SK-N-SH treated with all-trans-retinoic acid at 6 μM for 48 hours (cell line): ENCODE results near the gene PPRC1.

Experiments
- ATAC-seq: fragments of 200-7000 bp; cut with Tn5 transposase; 3 replicates; pipeline ENCODE4 v1.9.1; 2020; ENCODE audit warnings: mild to moderate bottlenecking, moderate library complexity
- BACH2 ChIP-seq: fragments of 250-450 bp; sonication (Bioruptor Pico); IDR thresholded peaks from 2 replicates; pipeline ENCODE4 v1.9.0; 2021; ENCODE audit warnings: mild to moderate bottlenecking, borderline replicate concordance
- ESRRG ChIP-seq: fragments of 250-450 bp; sonication (Bioruptor Pico); IDR thresholded peaks from 2 replicates; pipeline ENCODE4 v1.6.1; 2021; ENCODE audit warnings: mild to moderate bottlenecking
- GLIS3 ChIP-seq: fragments of 250-450 bp; sonication (Bioruptor Pico); IDR thresholded peaks from 2 replicates; pipeline ENCODE4 v1.5.0; 2020; ENCODE audit warnings: mild to moderate bottlenecking, moderate library complexity
- ISL1 ChIP-seq: fragments of 250-450 bp; sonication (Bioruptor Pico); IDR thresholded peaks from 2 replicates; pipeline ENCODE4 v2.1.2; 2022; ENCODE audit warnings: mild to moderate bottlenecking, moderate library complexity
- PPARA ChIP-seq: fragments of 250-450 bp; sonication (Bioruptor Pico); IDR thresholded peaks from 2 replicates; pipeline ENCODE4 v1.5.0; 2020; ENCODE audit warnings: mild to moderate bottlenecking, borderline replicate concordance
- SNAI2 ChIP-seq: fragments of 250-450 bp; sonication (Bioruptor Pico); IDR thresholded peaks from 2 replicates; pipeline ENCODE4 v1.5.0; 2020; ENCODE audit warnings: mild to moderate bottlenecking, moderate library complexity
- TSHZ2 ChIP-seq: fragments of 250-450 bp; sonication (Bioruptor Pico); IDR thresholded peaks from 2 replicates; pipeline ENCODE4 v1.5.0; 2020; ENCODE audit warnings: mild to moderate bottlenecking, moderate library complexity
- ZFP30 ChIP-seq: fragments of 450-650 bp; formaldehyde crosslinking; IDR thresholded peaks from 2 replicates; pipeline ENCODE4 v1.5.0; 2022; ENCODE audit warnings: mild to moderate bottlenecking, moderate library complexity
- TF ChIP-seq, protein P1 (sequence below): fragments of 250-450 bp; sonication (Bioruptor Pico); IDR thresholded peaks from 2 replicates; pipeline ENCODE4 v1.5.1; 2021; ENCODE audit warnings: mild to moderate bottlenecking, moderate library complexity
- TF ChIP-seq, protein P2 (sequence below): fragments of 250-450 bp; sonication (Bioruptor Pico); IDR thresholded peaks from 2 replicates; pipeline ENCODE4 v1.8.0; 2020; ENCODE audit warnings: mild to moderate bottlenecking, moderate library complexity, borderline replicate concordance
- TF ChIP-seq, protein P3 (sequence below): fragments of 250-450 bp; sonication (Bioruptor Pico); IDR thresholded peaks from 2 replicates; pipeline ENCODE4 v1.8.0; 2021; ENCODE audit warnings: low read depth, mild to moderate bottlenecking, moderate library complexity, borderline replicate concordance

The PPRC1 gene

DNA sequence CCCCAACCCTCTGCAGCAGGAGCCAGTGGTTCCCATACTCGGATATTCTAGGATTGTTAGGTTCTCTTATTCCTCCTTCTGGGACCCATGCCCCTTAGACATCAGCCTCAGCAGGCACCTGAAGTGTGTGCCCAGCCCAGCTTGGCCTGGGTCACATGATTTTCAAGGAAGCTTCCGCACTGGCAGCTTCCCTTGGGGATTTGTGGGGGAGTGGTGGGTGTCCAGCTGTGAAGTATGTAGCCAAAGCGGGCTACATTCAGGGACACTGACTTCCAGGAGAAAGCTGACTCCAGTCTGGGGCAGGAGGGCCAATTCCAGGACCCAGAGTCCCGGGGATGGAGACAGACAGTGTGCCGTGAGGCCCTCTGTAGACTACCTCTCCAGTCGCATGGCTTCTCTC lies 14.0 kb upstream of the PPRC1 start (continued):
- TF ChIP-seq TSHZ2 (CRISPR knock-in tag), result no peak
- TF ChIP-seq, protein P1, sequence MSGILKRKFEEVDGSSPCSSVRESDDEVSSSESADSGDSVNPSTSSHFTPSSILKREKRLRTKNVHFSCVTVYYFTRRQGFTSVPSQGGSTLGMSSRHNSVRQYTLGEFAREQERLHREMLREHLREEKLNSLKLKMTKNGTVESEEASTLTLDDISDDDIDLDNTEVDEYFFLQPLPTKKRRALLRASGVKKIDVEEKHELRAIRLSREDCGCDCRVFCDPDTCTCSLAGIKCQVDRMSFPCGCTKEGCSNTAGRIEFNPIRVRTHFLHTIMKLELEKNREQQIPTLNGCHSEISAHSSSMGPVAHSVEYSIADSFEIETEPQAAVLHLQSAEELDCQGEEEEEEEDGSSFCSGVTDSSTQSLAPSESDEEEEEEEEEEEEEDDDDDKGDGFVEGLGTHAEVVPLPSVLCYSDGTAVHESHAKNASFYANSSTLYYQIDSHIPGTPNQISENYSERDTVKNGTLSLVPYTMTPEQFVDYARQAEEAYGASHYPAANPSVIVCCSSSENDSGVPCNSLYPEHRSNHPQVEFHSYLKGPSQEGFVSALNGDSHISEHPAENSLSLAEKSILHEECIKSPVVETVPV, result no peak

DNA sequence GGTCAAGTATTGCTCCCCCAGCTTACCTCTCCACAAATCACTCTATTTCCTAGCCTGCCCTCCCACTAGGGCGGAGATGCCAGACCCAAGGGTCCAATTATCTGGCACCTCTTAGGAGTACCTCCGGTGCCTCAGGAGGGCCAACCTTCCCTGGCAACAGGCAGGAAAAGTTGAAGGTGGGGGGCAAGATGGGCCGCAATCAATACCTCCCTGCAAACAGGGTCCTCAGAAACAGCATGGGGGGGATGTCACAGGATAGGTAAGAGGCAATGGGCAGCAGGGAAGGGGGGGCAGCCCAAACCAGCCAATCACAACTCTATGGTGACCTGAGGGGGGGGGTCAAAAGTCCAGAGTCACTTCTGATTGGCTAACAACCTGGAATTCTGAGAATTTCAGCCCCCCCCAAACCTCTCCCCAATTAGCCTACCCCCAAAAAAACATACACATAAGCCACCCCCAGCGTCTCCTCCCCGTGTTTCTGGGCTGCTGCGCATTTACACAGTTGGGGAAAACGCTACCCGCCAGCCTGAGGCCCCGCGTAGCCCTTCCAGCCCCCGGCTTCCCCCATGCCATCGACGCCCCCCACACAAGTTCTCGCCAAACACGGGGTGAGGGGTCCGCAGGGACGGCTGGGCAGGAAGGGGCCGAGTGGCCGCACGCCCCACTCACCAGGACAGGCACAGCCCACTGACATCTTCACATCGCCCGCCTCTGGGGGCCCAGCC lies 13.3 kb upstream of the PPRC1 start:
- TF ChIP-seq, protein P2, sequence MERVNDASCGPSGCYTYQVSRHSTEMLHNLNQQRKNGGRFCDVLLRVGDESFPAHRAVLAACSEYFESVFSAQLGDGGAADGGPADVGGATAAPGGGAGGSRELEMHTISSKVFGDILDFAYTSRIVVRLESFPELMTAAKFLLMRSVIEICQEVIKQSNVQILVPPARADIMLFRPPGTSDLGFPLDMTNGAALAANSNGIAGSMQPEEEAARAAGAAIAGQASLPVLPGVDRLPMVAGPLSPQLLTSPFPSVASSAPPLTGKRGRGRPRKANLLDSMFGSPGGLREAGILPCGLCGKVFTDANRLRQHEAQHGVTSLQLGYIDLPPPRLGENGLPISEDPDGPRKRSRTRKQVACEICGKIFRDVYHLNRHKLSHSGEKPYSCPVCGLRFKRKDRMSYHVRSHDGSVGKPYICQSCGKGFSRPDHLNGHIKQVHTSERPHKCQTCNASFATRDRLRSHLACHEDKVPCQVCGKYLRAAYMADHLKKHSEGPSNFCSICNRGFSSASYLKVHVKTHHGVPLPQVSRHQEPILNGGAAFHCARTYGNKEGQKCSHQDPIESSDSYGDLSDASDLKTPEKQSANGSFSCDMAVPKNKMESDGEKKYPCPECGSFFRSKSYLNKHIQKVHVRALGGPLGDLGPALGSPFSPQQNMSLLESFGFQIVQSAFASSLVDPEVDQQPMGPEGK, result peak; percentile 99
- no peak for TF ChIP-seq ESRRG (CRISPR knock-in tag)
- peak; percentile 23 for ATAC-seq

GRCh38 chr10:102120142-102120990 lies 12.5 kb upstream of the PPRC1 start, which contains the start of gene LDB1:
Gene LDB1 (minus strand): TSS chr10:102120368. CDS start chr10:102120110, 258 bp downstream.
- ATAC-seq, result peak; percentile 62
- TF ChIP-seq BACH2 (CRISPR knock-in tag) (no peak), GLIS3 (CRISPR knock-in tag) (0 out of 2 replicates have a peak, but pooled peaks have one; percentile 31), ISL1 (CRISPR knock-in tag) (no peak), TSHZ2 (CRISPR knock-in tag) (no peak)

DNA sequence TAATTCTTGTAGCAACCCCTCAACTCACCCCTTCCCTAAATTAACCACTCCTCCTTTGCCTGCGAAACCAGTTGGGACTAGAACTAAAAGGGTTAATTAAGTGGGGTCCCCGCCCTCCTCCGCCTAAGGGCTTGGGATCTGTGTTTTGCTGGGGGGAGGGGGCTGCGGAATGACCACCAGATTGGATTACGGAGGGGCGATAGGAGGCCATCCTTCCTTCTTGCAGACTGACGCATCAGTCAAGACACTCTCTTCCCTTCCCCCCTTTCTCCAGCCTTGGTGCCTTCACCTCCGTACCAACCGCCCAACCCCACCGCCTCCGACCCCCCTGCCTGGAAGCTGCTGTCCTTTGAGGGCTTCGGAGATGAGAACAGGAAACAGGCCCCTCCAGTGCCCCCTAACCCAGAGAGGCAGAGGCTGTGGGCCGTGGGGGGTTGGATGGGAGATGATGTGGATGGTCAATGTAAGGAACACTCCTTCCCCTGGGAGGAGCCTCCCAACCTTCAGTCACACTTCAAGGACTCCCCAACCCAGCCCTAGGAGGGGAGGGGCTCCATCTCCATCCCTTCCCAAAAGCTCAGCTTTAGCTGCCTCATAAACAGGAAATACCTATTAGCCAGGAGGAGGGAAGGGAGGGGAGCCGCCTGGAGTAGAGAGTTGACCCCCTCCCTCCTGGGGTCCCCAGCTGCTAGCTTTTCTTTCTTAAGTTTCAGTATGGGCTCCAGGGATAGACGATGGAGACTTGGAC lies 11.7 kb upstream of the PPRC1 start:
- peak; percentile 55 for ATAC-seq

More for the DNA sequence above, 11.7 kb upstream of the PPRC1 start:
- TF ChIP-seq ZFP30 (CRISPR knock-in tag) (no peak), PPARA (CRISPR knock-in tag) (no peak), SNAI2 (CRISPR knock-in tag) (no peak)
- TF ChIP-seq, protein P3, sequence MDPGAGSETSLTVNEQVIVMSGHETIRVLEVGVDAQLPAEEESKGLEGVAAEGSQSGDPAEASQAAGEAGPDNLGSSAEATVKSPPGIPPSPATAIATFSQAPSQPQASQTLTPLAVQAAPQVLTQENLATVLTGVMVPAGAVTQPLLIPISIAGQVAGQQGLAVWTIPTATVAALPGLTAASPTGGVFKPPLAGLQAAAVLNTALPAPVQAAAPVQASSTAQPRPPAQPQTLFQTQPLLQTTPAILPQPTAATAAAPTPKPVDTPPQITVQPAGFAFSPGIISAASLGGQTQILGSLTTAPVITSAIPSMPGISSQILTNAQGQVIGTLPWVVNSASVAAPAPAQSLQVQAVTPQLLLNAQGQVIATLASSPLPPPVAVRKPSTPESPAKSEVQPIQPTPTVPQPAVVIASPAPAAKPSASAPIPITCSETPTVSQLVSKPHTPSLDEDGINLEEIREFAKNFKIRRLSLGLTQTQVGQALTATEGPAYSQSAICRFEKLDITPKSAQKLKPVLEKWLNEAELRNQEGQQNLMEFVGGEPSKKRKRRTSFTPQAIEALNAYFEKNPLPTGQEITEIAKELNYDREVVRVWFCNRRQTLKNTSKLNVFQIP (CRISPR knock-in tag), result no peak
